Panc1 (cell line): ENCODE results near the gene NDUFB11. TPM values are rescaled to one million over a fixed set of nuclear protein-coding genes. Genes with fewer than 3 reads are reported as not detected.
A peak's percentile ranks its signal among the peaks of the same experiment; 100 is the strongest.
"Not testable (repeated sequence)": the region's sequence is repeated elsewhere in the genome, so short reads cannot be mapped to it uniquely, and the experiment has no call there.

Source experiments
- ATAC-seq: fragments of 200-7000 bp; cut with Tn5 transposase; 2 replicates; pipeline ENCODE4 v1.9.1; 2020; ENCODE audit warnings: mild to moderate bottlenecking, moderate library complexity
- BruUV-seq: library from RNA; stranded (reverse); fragments of 400-500 nt; replicated peaks from 2 replicates; lab custom pipeline; 2021; lab: Mats Ljungman, UMichigan
- CTCF ChIA-PET: fragments of 300-600 bp; sonication (Branson Sonifier 250); formaldehyde crosslinking; loops from one replicate; lab custom pipeline; 2022; ENCODE audit warnings: antibody characterized with exemption; lab: Charles Lee
- POLR2A ChIA-PET: fragments of 300-600 bp; sonication (Branson Sonifier 250); formaldehyde crosslinking; loops from one replicate; lab custom pipeline; 2022; ENCODE audit warnings: antibody characterized with exemption; lab: Charles Lee
- DNase-seq: peaks from one replicate; pipeline ENCODE4 v3.0.0-alpha.2; 2010; ENCODE audit warnings: low read depth, low spot score
- H3K27ac ChIP-seq: 2 replicates; pipeline ENCODE4 v1.5.1; 2011; ENCODE audit warnings: mild to moderate bottlenecking, low read length, inconsistent platforms
- H3K27me3 ChIP-seq: fragments of 200-500 bp; sonication (Bioruptor generic); 2 replicates; pipeline ENCODE4 v1.6.0; 2014; ENCODE audit warnings: low read length, inconsistent platforms; ENCODE audit not compliant: control insufficient read depth, insufficient read depth
- H3K36me3 ChIP-seq: fragments of 200-500 bp; sonication (Bioruptor generic); 2 replicates; pipeline ENCODE4 v1.5.1; 2014; ENCODE audit warnings: inconsistent platforms, mild to moderate bottlenecking, low read length, moderate library complexity; ENCODE audit not compliant: control insufficient read depth, insufficient read depth
- H3K4me1 ChIP-seq: 2 replicates; pipeline ENCODE4 v1.5.1; 2011; ENCODE audit warnings: inconsistent platforms, mild to moderate bottlenecking, low read length, moderate library complexity; ENCODE audit not compliant: control insufficient read depth, insufficient read depth
- H3K4me3 ChIP-seq, 2 experiments: 2 replicates each; pipeline ENCODE4 v1.5.1; 2011 to 2012; ENCODE audit warnings: low read depth in 2 of 2, low read length in 2 of 2, mild to moderate bottlenecking in 2 of 2, inconsistent platforms in 1 of 2, moderate library complexity in 1 of 2
- H3K9me3 ChIP-seq: fragments of 200-500 bp; sonication (Bioruptor generic); 2 replicates; pipeline ENCODE4 v1.5.1; 2014; ENCODE audit warnings: low read depth, mild to moderate bottlenecking, inconsistent platforms, low read length, moderate library complexity; ENCODE audit not compliant: control insufficient read depth, insufficient read depth
- CTCF ChIP-seq: fragments of 450-650 bp; IDR thresholded peaks from 2 replicates; pipeline ENCODE4 v1.5.1; 2017; ENCODE audit warnings: mild to moderate bottlenecking
- POLR2AphosphoS5 ChIP-seq: IDR thresholded peaks from 2 replicates; pipeline ENCODE4 v1.6.1; 2012; ENCODE audit warnings: mild to moderate bottlenecking, low read depth, low read length, moderate library complexity
- SIN3A ChIP-seq: IDR thresholded peaks from 2 replicates; pipeline ENCODE4 v1.6.1; 2012; ENCODE audit warnings: low read depth, mild to moderate bottlenecking, low read length, moderate library complexity, borderline replicate concordance; ENCODE audit not compliant: insufficient read depth
- TCF7L2 ChIP-seq: IDR thresholded peaks from 2 replicates; pipeline ENCODE4 v1.6.1; 2011; ENCODE audit warnings: mild to moderate bottlenecking, low read depth, low read length, inconsistent platforms
- in situ Hi-C: cut with HindIII; loops from 2 replicates; pipeline ENCODE4 v1.10.0; 2016; ENCODE audit warnings: low sequenced_read_pairs, low pct_unique_long_range_greater_than_20kb
- intact Hi-C: fragments of 100-400 bp; cut with micrococcal nuclease; formaldehyde crosslinking; loops from one replicate; pipeline ENCODE4 v1.10.0; 2022; ENCODE audit not compliant: unreplicated experiment
- total RNA-seq: library from RNA; stranded (reverse); gene quantifications from one replicate; pipeline ENCODE4 v1.2.1, GENCODE V29; 2021; ENCODE audit not compliant: unreplicated experiment

Gene NDUFB11
- total RNA-seq, 1 experiment from 2014 or later, result 109 TPM

GRCh38 chrX:47129157-47129898 is 15.2 kb downstream of the NDUFB11 start:
- POLR2A ChIA-PET, result interaction anchor here (0.6 to 0.7 kb wide), 2 partner anchors 142 to 495 kb away, joined by 3 read pairs; no protein-coding TSS in a partner anchor
- intact Hi-C loops (no loop called here), in situ Hi-C loops (no loop called here)

DNA sequence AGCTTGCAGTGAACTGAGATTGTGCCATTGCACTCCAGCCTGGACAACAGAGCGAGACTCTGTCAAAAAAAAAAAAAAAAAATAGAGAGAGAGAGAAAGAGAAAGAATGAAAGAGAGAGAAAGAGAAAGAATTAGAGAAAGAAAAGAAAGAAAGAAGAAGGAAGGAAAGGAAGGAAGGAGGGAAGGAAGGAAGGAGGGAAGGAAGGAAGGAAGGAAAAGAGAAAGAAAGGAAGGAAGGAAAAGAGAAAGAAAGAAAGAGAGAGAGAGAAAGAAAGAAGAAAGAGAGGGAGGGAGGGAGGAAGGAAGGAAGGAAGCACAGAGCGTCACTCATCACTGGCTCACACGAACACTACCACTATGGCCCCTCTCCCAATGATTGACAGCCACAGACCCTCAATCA is 20.0 kb downstream of the NDUFB11 start:
- ATAC-seq, CTCF ChIA-PET, H3K9me3 ChIP-seq, intact Hi-C loops, BruUV-seq, POLR2A ChIA-PET, in situ Hi-C loops, H3K36me3 ChIP-seq, H3K27ac ChIP-seq, H3K4me1 ChIP-seq, H3K4me3 ChIP-seq, DNase-seq, H3K27me3 ChIP-seq: not testable (repeated sequence)

More at GRCh38 chrX:47129157-47129898, 15.2 kb downstream of the NDUFB11 start:
- TF ChIP-seq SIN3A, result 0 out of 2 replicates have a peak, but pooled peaks have one; percentile 72
- TF ChIP-seq CTCF, result no peak
- TF ChIP-seq TCF7L2, result no peak
- TF ChIP-seq POLR2AphosphoS5, result peak; percentile 70
- Histone ChIP-seq H3K27ac (peak overlapping the region; percentile 75), H3K4me1 (no peaks in the 10 kb centered on the region), H3K9me3 (no peaks in the 10 kb centered on the region), H3K36me3 (no peaks in the 10 kb centered on the region), H3K4me3 (peak overlapping the region; percentile 69 to 83), H3K27me3 (no peaks in the 10 kb centered on the region)
- CTCF ChIA-PET, result no interaction called here
- DNase-seq (peak; percentile 93), ATAC-seq (peak; percentile 99)
- no TSS peak for BruUV-seq

- H3K4me1 ChIP-seq, DNase-seq, CTCF ChIA-PET, intact Hi-C loops, ATAC-seq, H3K27ac ChIP-seq, BruUV-seq, H3K9me3 ChIP-seq, H3K27me3 ChIP-seq, POLR2A ChIA-PET, H3K36me3 ChIP-seq, H3K4me3 ChIP-seq, in situ Hi-C loops: not testable (repeated sequence)
Measured at GRCh38 chrX:47116551-47117110, 27.9 kb downstream of the NDUFB11 start.
